Mesenteric fat pad (tissue), 1 donor: ENCODE results near the gene CAMKK1. TPM values are rescaled to one million over a fixed set of nuclear protein-coding genes. Genes with fewer than 3 reads are reported as not detected.

Experiments
- DNase-seq: peaks from one replicate; pipeline ENCODE4 v3.0.0-alpha.2; 2020; ENCODE audit warnings: low spot score
- total RNA-seq: library from RNA; stranded (reverse); fragmentation: NEBNext Ultra II Directional; extraction: Animal tissue kit (Norgen Biotek cat#: 25700); gene quantifications from one replicate; pipeline ENCODE4 v1.2.1, GENCODE V29; 2021
- donor health status: DM: yes; HTN: yes; CAD: no.

Gene CAMKK1
- total RNA-seq, 1 donor from 2014 or later, result 4.9 TPM

DNA sequence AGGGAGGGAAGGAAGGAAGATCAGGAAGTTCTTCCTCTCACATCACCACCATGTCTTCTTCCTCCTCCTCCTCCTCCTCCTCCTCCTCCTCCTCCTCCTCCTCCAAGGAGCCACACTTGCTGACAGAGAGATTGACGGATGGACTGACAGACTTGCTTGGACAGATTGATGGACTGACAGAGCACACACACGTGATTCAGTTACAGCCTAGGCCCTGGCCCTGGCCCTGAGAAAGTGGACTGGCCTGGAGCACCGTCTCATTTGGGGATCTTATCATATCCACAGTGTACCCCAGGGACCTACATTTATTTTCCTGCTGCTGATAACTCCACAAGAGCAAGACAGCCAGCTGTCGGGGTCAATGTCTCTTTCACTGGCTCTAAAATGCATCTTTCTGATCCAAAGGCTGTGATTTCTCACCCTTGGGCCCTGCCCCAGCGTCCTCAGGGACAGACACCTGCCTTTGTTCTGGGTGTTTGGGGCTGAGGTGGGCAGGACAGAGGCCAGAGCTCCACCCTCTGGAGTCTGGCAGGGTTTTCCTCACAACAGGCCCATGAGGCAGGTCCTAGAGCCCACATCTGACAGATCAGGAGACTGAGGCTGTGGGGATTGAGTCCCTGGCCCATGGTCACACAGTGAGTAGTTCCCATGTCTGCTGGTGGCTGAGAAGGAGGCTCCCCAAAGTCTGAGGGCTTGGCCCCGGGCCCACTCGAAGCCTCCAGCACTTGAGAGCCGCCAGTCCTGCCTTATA lies 25.7 kb upstream of the CAMKK1 start:
- DNase-seq, result no peak

DNA sequence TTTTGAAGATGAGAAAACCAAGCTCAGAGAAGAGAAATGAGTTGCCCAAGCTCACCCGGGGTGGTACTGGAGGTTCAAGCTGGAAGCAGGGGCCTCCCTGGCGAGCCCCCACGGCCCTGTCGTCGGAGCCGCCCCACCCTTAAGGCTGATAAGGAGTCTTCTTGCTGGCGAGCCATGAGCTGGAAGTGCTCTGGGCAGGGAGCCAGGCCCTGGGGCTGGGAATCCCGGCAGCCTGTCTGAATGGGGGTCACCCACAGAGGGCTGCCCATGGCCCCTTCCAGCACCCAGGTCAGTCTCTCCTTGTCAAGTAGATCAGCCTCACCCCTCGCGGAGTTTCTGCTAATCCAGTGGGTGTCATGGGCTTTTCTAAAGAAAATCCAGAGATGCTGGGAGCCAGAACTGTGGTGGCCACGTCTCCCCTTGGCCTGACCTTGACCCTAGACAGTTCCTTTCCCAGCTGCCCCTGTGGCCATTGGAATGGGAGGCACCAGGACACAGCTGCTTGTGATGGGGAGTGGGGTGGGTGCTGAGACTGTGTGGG lies 24.6 kb upstream of the CAMKK1 start:
- no peak for DNase-seq

DNA sequence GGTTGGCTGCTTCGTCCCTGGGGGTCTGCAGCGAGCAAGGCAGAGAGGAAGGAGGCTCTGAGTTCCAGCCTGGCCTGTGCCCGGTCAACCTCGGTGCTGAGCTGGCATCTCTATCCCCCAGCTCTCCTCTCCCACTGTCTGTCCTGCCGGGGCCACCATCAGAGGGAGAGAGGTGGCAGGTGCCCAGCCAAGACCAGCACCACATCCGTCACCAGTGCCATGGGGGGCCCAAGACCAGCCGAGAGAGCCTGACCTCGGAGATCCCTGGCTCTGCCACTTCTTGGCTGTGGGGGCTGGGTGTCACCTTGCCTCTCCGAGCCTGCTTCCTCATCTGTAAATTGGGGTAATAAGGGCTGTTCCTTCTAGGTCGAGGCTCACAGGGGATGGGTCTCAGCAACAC lies 24.0 kb upstream of the CAMKK1 start:
- DNase-seq, result no peak

DNA sequence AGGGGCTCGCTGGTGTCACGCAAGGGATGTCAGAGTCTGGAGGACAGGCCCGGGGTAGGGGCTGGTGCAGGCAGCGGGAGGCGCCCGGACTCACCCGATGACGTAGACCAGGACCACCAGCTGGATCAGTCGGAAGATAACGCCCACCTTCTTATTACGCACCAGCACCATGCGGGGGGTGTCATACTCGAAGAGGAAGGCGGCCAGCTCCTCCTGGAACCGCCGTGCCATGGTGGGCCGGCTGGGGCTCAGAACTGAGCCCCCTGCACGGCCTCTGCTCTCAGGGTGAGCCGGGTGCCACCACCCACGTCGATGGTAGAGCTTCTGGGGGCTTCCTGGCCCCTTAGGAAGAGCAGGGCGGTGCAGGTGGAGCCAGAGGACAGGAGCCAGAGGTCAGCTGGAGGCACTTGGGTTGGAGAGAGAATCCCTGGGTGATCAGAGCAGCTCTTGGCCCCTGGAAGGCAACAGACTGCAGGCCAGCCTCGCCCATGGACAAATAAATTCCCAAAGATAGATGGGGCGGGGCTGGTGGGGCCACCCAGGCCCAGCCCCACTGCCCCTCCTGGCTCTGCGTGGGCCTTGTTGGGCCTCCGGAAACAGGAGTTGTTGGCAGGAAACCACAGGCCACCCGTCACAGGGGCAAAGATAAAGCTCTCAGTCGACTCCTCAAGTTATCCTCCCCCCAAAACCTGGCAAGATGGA lies 23.3 kb upstream of the CAMKK1 start, which contains the start of gene P2RX1:
Gene P2RX1, minus strand, starts transcription at position 471 of the 702 bp plus-strand sequence. Its CDS starts 240 bp downstream, at position 231.
- DNase-seq, result no peak

DNA sequence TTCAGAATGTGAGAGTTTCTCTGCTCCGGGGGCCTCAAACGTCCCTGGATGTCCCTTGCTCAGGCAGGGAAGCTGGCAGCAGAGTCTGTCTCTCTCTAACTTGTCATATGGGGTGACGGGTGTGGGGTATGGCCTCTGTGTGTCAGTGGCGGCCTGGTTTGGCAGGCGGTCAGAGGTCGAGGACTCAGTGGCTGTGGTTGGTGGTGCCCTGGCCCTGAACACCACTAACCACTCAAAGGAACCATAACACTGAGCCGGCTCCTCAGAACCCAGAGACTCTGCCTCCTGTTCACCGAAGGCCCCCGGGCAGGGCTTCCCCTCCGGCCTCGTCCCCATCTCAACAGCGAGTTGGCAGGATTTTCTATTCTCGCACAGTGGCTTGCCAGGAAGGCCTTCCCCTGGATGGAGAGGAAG lies 22.7 kb upstream of the CAMKK1 start:
- no peak for DNase-seq

DNA sequence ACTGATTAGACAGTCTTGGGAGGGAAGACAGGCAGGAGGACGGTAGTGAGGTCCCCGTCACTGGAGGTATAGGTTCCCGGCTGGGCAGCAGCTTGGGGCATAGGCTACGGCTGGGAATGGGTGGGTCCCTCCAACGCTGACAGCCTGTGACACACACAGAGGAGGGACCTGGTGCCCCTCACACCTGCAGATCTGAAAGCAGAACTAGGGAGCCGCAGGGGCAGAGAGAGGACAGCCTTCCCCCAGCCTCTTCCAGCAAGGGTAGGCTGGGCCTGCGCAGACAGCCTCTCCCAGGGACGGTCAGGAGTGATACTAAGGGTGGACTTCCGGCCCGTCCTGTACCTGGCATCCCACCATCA lies 21.4 kb upstream of the CAMKK1 start:
- no peak for DNase-seq

DNA sequence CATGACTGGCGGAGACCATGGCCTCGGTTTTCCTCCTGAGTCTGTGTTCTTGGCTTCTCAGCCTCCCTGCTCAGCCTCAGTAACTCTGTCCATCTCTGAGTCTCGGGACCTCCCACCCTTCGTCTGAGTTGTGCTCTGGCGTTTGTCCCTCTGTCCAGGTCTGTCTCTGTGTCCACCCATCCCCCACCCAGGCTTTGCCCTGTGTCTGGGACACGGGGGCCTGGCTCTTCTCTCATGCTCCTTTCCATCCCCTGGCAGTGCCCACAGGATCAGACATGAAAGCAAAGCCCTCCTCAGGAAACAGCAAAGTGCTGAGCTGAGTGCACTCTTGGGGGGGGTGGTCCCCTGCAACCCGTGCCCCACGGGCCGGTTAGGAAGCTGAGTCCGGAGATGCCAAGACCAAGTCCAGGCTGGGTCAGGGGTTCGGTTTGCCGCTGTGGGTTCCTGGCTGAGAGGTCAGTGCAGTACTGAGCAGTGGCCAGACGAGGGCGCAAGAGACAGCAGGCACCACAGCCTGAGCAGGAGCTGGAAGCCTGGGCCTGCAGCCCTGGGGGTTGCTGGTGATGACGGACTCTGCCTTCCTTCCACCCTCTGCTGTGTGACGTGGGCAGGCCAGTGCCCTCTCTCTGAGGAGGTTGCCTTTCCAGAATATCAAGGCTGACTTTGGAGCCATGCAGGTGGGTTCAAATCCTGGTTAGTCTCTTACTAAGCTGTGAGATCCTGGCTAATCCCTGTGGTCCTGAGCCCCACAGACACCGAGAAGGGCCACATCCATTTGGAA lies 20.9 kb upstream of the CAMKK1 start:
- DNase-seq, result peak; percentile 95

DNA sequence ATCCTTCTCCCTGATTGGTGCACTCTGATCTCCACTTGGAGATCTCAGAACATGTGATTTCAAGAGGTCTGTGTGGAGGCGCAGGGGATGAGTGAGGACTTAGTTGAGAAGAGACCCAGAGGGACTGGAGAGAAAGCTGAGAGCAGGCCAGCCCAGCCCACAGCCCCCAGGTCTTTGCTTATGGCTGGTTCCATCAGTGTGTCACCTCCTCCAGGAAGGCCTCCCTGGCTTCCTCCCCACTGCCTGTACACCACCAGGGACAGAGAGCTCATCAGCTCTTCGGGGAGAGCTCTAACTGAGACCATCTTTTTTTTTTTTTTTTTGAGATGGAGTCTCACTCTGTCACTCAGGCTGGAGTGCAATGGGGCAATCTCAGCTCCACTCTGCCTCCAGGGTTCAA lies 20.0 kb upstream of the CAMKK1 start:
- DNase-seq, result no peak

DNA sequence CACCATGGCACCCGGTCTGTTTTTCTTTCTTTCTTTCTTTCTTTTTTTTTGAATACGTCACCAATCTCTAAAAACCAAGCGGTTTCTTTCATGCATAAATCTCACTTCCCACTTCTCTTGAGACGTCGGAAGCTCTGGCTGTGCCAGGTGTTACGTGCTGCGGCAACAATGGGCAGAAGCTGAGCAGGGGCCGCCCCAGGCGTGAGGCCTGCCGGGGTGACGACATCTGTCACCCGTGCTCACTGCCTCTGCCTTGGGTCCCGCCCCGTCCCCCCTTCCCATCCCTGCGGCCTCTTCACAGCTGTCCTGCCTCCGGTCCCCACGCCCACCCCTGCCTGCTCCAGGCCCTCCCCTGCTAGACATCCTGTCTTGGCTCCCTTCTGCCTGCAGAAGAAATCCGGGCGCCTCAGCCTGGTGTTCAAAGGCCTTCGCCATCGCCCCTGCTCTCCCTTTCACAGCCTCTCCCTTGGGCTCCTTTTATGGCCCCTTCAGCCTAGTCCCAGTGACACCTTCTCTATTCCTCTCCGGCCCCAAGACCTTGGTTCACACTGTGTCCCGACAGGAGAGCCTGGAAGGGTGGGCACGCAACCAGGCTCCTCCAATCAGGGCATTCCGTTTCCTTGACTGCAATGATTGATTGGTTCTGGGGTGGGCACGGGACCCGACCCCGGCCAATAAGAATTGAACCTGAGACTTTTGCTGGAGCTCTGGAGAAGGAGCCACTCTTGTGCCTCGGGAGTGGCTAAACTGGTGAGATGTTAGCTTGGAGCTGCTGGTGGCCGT lies 18.6 kb upstream of the CAMKK1 start:
- no peak for DNase-seq

DNA sequence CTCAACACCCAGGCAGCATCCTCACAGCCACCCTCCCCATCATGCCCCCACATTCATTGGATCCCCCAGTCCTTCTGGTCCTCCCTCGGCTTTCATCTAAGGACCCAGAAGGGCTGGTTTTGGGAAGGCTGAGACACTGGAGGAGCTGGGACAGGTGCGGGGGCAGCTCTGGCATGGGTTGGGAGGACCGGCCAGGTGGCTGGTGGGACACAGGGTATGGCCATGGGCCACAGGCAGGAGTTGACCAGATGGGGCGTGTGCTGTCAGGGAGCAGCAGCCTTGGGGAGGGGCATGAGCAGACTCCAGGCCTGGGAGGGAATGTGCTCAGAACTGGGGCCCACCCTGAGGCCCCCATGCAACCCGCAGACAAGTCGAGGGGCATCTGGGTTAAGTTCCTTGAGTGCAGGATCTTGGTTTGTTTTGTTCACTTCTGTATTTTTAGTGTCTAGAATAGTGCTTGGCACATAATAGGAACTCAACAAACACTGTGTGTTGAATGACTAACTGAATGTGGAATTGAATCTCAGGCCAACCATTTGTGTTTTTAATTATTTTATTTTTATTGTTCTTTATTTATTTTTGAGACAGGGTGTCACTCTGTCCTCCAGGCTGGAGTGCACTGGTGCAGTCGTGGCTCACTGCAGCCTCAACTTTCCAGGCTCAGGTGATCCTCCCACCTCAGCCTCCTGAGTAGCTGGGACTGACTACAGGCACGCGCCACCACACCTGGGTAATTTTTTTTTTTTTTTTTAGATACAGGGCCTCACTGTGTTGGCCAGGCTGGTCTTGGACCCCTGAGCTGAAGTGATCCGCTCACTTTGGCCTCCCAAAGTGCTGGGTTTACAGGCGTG lies 17.8 kb upstream of the CAMKK1 start:
- no peak for DNase-seq

DNA sequence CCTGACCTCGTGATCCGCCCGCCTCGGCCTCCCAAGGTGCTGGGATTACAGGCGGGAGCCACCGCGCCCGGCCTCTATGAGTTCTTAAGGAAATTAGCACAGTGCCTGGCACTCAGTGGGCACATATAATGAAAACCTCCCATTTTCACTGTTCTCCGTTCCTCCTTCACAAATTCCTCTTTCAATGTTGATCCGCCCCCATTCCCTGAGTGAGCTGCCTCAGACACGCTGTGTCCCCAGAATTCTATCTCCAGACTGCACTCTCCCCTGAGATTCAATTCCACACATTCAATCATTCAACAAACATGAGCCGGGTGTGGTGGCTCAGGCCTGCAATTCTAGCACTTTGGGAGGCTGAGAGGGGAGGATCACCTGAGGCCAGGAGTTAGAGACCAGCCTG lies 16.4 kb upstream of the CAMKK1 start:
- no peak for DNase-seq

DNA sequence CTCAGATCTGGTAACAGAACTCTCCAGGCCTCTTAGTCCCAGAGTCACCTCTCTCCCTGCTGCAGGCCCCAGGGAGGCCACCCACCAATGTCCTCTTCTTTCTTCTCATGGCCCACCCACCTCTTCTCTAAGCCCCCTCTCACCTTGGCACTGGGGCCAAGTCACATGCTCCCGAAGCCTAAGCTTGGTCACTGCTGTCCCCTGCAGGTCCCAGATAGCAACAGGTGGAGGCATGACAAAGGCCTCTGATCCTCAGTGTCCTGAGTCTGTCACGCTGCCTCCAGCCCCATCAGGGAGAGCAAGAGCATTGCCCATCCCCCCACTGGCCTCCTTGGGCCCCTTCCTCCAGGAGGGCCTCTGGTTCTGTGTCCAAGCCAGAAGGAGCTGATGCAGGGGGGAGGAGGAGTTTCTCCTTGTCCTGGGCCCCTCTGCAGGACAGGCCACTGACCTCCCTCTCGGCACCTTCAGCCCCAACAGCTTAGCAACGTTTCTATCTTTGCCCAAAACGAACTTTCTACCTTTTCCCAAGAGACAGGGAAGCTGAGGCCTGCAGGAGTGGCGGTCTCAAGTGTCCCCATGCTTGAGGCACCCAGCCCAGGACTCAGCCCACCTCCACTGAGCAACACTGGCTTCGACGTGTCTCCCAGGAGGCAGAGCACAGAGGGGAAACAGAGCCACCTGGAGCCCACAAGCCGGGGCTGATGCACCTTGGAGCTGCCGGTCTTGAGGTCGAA lies 14.8 kb upstream of the CAMKK1 start:
- DNase-seq, result no peak

DNA sequence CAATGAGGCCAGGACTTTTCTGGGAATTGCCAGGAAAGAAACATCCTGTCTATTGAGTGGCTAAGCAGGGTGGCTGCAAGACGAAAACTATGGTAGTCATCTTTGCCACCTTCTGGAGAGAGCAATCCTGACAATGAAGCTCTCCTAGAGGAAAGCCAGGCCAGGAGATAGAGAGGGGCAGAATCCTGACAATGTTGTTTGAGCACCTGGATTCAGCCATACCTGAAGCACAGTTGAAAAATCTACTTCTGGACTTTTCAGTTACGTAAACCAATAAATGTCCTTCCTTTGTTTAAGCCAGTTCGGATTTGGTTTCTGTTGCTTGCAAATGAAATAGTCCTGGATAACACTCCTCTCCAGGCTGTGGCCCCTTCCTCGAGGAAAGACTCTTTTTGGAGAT lies 14.0 kb upstream of the CAMKK1 start:
- no peak for DNase-seq

DNA sequence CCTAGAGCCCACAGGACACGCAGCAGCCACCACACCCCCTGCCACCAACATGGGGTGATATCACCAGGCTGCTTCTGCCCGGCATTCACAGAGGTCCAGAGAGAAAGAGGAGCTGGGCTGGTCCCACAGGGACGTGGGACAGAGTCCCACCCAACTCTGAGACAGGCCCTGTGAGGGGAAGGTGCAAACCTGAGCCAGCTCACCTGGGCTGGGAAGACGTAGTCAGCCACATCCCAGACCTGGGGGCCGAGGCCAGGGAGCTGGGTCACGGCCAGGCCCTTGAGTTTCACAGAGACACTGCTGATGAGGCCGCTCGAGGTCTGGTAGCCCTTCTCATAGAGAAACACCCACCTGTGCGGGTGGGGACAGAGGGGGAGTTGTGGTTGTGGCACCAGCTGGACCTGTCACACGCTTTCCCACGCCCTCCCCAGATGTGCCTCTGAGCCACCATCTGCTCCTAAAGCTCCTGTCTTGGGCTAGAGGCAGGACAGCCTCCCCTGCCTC lies 12.2 kb upstream of the CAMKK1 start:
- DNase-seq, result no peak

DNA sequence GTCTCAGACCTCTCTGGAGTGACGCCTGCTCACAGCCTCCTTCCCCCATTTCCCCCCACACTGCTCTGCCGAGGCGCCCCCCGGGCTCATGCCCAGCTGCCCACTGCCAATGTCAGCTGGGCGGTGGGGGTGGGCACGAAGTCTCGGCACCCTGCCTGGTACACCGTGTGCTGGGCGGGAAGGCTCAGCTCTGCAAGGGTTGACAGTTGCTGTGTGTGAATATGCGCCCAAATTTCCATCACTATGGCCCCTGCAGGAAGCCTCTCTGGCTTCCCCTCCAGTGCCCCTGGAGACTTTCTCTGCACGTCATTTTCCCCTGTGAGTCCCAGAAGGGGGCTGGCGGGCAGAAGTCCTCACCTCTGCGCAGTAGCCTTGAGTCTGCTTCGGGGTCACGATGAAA lies 11.6 kb upstream of the CAMKK1 start:
- no peak for DNase-seq

DNA sequence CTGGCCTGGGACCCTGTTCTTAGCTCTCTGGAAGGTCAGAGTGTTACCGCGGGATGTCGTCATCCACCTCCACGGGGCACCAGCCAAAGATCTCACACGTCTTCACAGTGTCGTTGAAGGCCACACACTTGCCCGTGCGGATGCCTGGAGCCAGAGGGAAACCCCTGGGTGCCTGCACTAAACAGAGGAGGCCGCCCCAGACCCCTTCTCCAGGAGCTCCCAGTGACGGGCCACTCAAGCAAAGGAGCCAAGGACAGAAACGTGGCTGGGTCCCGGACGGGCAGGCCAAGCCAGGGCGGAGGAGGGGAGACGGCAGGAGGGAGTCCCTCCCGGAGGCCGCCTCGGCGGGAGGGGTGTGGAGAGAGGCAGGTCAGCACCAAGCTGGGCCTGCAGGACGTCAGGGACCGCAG lies 11.0 kb upstream of the CAMKK1 start:
- DNase-seq, result no peak

DNA sequence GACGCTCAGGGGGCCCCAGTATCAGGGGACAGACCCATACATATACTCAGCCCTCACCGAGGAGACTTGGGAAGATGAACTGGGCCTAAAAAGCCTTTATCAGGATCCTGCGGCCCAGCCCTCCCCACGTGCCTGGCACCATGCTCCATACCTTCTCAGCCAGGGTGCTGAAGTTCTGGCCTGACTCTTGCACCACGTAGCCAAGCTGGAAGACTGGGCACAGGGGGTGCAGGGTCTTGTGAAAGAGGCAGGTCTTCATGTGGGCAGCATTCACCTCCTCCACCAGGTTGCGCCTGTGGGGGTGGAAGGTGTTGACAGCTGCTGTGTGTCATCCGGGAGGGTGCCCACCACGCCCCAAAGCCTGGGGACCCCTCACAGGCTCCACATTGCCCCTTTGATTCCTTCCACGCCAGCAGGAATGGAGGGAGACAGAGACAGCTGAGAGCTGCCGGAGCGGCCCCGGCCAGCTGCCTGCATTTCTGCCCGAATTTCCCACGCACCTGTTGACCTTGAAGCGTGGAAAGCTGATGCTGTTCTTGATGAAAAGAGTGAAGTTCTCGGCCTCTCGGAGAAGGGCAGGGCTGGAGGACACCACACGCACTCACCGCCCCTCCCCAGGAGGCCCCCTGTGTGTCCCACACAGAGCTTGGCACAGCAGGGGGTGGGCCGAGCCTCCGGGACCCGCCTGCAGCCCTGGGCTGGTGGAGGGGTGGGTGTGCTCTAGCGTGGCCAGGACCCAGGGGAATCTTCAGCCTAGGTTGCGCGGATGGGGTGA lies 10.4 kb upstream of the CAMKK1 start:
- DNase-seq, result no peak

DNA sequence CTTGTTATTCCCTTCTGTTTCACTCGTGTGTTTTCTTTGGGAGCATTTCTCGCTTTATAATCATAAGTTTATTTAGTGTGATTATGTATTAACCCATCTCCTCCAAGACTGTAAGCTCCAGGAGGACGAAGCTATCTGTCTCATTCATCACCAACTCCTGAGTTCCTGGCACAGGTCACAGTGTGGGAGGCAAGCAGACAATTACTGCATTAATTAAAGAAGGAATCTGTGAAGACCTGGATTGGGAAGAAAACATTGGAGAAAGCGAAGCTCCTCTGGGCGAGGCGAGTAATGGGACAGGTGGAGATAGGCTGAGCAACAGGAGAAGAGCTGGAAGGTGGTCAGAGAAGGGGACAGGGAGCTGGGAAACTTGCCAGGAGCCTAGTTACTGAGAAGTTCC lies 7.8 kb upstream of the CAMKK1 start:
- DNase-seq, result no peak
